A549 (cell line): ENCODE measurements around the gene SPINK2.

Experiments used
- BHLHE40 ChIP-seq: IDR thresholded peaks from 2 replicates; pipeline ENCODE4 v1.6.1; 2012; ENCODE audit warnings: low read depth, low read length, inconsistent platforms
- CBX2 ChIP-seq: fragments of 200-600 bp; sonication (generic); IDR thresholded peaks from 2 replicates; pipeline ENCODE4 v1.6.1; 2016; ENCODE audit warnings: low read depth, mild to moderate bottlenecking, borderline replicate concordance
- CHD4 ChIP-seq: fragments of 200-600 bp; sonication (generic); IDR thresholded peaks from 2 replicates; pipeline ENCODE4 v1.6.1; 2016; ENCODE audit warnings: antibody characterized with exemption, mild to moderate bottlenecking, borderline replicate concordance
- CTCF ChIP-seq: fragments of >200 bp; sonication (Bioruptor Twin); formaldehyde crosslinking; IDR thresholded peaks from 3 replicates; pipeline ENCODE4 v1.5.1; 2016
- E2F6 ChIP-seq: IDR thresholded peaks from 2 replicates; pipeline ENCODE4 v1.6.1; 2012; ENCODE audit warnings: low read depth, borderline replicate concordance
- EP300 ChIP-seq, 2 experiments: fragments of >200 bp; sonication (Bioruptor Twin); formaldehyde crosslinking; IDR thresholded peaks; 2 replicates in 1 of 2; 3 replicates in 1 of 2; pipeline ENCODE4 v1.6.1; 2016 to 2017
- ESRRA ChIP-seq: fragments of 150-350 bp; IDR thresholded peaks from 2 replicates; pipeline ENCODE4 v1.6.1; 2014; ENCODE audit warnings: mild to moderate bottlenecking, low read length, borderline replicate concordance
- JUNB ChIP-seq: fragments of >200 bp; sonication (Bioruptor Twin); formaldehyde crosslinking; IDR thresholded peaks from 2 replicates; pipeline ENCODE4 v1.6.1; 2016
- MYC ChIP-seq: IDR thresholded peaks from 2 replicates; pipeline ENCODE4 v1.6.1; 2012; ENCODE audit warnings: mild to moderate bottlenecking, inconsistent platforms, low read length, improper control_type of control experiment, borderline replicate concordance
- POLR2A ChIP-seq: IDR thresholded peaks from 2 replicates; pipeline ENCODE4 v1.6.1; 2012; ENCODE audit warnings: mild to moderate bottlenecking, low read length
- RCOR1 ChIP-seq: fragments of 150-350 bp; IDR thresholded peaks from 2 replicates; pipeline ENCODE4 v1.6.1; 2014; ENCODE audit warnings: antibody characterized with exemption, low read length, low read depth
- USF2 ChIP-seq: fragments of 450-650 bp; IDR thresholded peaks from 2 replicates; pipeline ENCODE4 v1.6.1; 2014; ENCODE audit warnings: antibody characterized with exemption
- ZC3H11A ChIP-seq: fragments of 450-650 bp; IDR thresholded peaks from 2 replicates; pipeline ENCODE4 v1.6.1; 2014; ENCODE audit warnings: antibody characterized with exemption, mild to moderate bottlenecking
- TF ChIP-seq, protein P1 (sequence below): fragments of 250-450 bp; sonication (Bioruptor Pico); IDR thresholded peaks from 2 replicates; pipeline ENCODE4 v1.5.0; 2021; ENCODE audit warnings: mild to moderate bottlenecking, moderate library complexity, borderline replicate concordance

DNA sequence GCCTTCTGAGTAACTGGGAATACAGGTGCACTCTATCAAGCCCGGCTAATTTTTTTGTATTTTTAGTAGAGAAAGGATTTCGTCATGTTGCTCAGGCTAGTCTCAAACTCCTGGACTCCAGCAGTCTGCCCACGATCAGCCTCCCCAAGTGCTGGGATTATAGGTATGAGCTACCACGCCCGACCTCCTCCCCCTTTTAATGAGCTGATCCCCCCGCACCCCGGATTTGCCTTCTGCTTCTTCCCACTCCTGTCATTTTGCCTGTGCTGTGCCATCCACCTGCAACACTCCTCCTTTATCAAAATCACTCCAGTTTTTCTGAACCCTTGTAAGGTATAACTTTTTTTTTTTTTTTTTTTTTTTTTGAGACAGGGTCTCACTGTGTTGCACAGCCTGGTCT lies 33.4 kb downstream of the SPINK2 start:
- TF ChIP-seq POLR2A (no peak), EP300 (IDR thresholded peaks at IDR 0.05) (no peak), CHD4 (no peak), CTCF (no peak), RCOR1 (no peak), ESRRA (no peak), ZC3H11A (no peak), BHLHE40 (no peak), USF2 (no peak), CBX2 (no peak), MYC (no peak), JUNB (no peak), E2F6 (no peak)
- TF ChIP-seq, protein P1, sequence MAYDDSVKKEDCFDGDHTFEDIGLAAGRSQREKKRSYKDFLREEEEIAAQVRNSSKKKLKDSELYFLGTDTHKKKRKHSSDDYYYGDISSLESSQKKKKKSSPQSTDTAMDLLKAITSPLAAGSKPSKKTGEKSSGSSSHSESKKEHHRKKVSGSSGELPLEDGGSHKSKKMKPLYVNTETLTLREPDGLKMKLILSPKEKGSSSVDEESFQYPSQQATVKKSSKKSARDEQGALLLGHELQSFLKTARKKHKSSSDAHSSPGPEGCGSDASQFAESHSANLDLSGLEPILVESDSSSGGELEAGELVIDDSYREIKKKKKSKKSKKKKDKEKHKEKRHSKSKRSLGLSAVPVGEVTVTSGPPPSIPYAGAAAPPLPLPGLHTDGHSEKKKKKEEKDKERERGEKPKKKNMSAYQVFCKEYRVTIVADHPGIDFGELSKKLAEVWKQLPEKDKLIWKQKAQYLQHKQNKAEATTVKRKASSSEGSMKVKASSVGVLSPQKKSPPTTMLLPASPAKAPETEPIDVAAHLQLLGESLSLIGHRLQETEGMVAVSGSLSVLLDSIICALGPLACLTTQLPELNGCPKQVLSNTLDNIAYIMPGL (CRISPR knock-in tag) = no peak
